ENCODE results near the gene PRTN3. TPM values are rescaled to one million over a fixed set of nuclear protein-coding genes. Genes with fewer than 3 reads are reported as not detected.
A peak's percentile ranks its signal among the peaks of the same experiment; 100 is the strongest.

Gene PRTN3
- total RNA-seq, 4 donors from 2014 or later, result not detected

- no peak overlapping the region for H3K4me3 ChIP-seq (replicated peaks in 1 of 3)
- no peaks in the 10 kb centered on the region for H3K9me3 ChIP-seq
- no peaks in the 10 kb centered on the region for H3K27me3 ChIP-seq
- H3K36me3 ChIP-seq, result no peaks in the 10 kb centered on the region
- intact Hi-C loops (cut with DNase I), result no loop called here
- peaks cover 10 to 14% of the 10 kb centered on the region in 2 donors for H3K4me1 ChIP-seq
- no peak overlapping the region for H3K27ac ChIP-seq
- TF ChIP-seq POLR2A (IDR thresholded peaks at IDR 0.05) (no peak), CTCF (IDR thresholded peaks at IDR 0.05) (no peak)
- DNase-seq, result no peak
- 71 to 74% methylated on average over 6 of the region's 6 CpGs for WGBS, 2 donors
Observed at GRCh38 chr19:854549-854948, 13.8 kb downstream of the PRTN3 start.

- no peaks in the 10 kb centered on the region for H3K27me3 ChIP-seq
Observed at GRCh38 chr19:855142-855541, 14.3 kb downstream of the PRTN3 start.

GRCh38 chr19:855566-856120, 14.8 kb downstream of the PRTN3 start:
- DNase-seq, result no peak
- H3K27me3 ChIP-seq, result no peaks in the 10 kb centered on the region
- WGBS, 2 donors, result 74 to 82% methylated on average over 19 to 25 of the region's 40 CpGs
- H3K4me3 ChIP-seq (replicated peaks in 1 of 3), result no peak overlapping the region
- H3K36me3 ChIP-seq, result no peaks in the 10 kb centered on the region
- no peak overlapping the region for H3K27ac ChIP-seq
- intact Hi-C loops (cut with DNase I), result no loop called here
- H3K9me3 ChIP-seq, result no peaks in the 10 kb centered on the region
- peaks cover 3 to 8% of the 10 kb centered on the region in 2 donors for H3K4me1 ChIP-seq
- TF ChIP-seq POLR2A (IDR thresholded peaks at IDR 0.05) (no peak), CTCF (IDR thresholded peaks at IDR 0.05) (no peak)

More at GRCh38 chr19:855142-855541, 14.3 kb downstream of the PRTN3 start:
- no peak overlapping the region for H3K27ac ChIP-seq
- TF ChIP-seq POLR2A (IDR thresholded peaks at IDR 0.05) (no peak), CTCF (IDR thresholded peaks at IDR 0.05) (no peak)
- H3K36me3 ChIP-seq, result no peaks in the 10 kb centered on the region
- intact Hi-C loops (cut with DNase I), result no loop called here
- 84 to 86% methylated on average over 7 to 12 of the region's 12 CpGs for WGBS, 2 donors
- no peak for DNase-seq
- H3K4me3 ChIP-seq (replicated peaks in 1 of 3), result no peak overlapping the region
- no peaks in the 10 kb centered on the region for H3K9me3 ChIP-seq
- H3K4me1 ChIP-seq, result peaks cover 8 to 13% of the 10 kb centered on the region in 2 donors

- DNase-seq, result no peak
- Histone ChIP-seq H3K27me3 (no peaks in the 10 kb centered on the region), H3K4me3 (replicated peaks in 1 of 3) (no peak overlapping the region), H3K9me3 (no peaks in the 10 kb centered on the region), H3K4me1 (peaks cover 4 to 6% of the 10 kb centered on the region in 2 donors), H3K36me3 (no peaks in the 10 kb centered on the region), H3K27ac (no peak overlapping the region)
- TF ChIP-seq CTCF (IDR thresholded peaks at IDR 0.05) (no peak), POLR2A (IDR thresholded peaks at IDR 0.05) (no peak)
- intact Hi-C loops (cut with DNase I), result no loop called here
- 77 to 80% methylated on average over 9 of the region's 9 CpGs for WGBS, 2 donors
Observed at GRCh38 chr19:858284-858683, 17.5 kb downstream of the PRTN3 start.

GRCh38 chr19:858868-859843, 18.4 kb downstream of the PRTN3 start, which contains the start of gene CFD:
Gene CFD (plus strand): TSS chr19:859664. CDS start chr19:859690, 26 bp downstream.
- WGBS, 2 donors, result 51 to 53% methylated on average over 9 to 12 of the region's 24 CpGs
- peak within 1 kb of the TSS; percentile 29 to 53 (median 52) for H3K27ac ChIP-seq
- no peaks in the 10 kb centered on the region for H3K27me3 ChIP-seq
- H3K36me3 ChIP-seq, result no peaks in the 10 kb centered on the region
- no peak for TF ChIP-seq CTCF (IDR thresholded peaks at IDR 0.05)
- TF ChIP-seq POLR2A (IDR thresholded peaks at IDR 0.05), result no peak
- H3K4me3 ChIP-seq (replicated peaks in 1 of 3), result peak within 1 kb of the TSS in 1 of 3 donors; percentile 34
- DNase-seq, result no peak
- peaks cover 4 to 6% of the 10 kb centered on the region in 2 donors for H3K4me1 ChIP-seq
- intact Hi-C loops (cut with DNase I), result no loop called here
- H3K9me3 ChIP-seq, result no peaks in the 10 kb centered on the region
